HG03025 (cell line): Measurements from ENCODE around the gene ATRX.
"Not testable (repeated sequence)": the region's sequence is repeated elsewhere in the genome, so short reads cannot be mapped to it uniquely, and the experiment has no call there.

Source experiments
- ATAC-seq: cut with Tn5 transposase; IDR thresholded peaks from one replicate; pipeline ENCODE4 v1.9.1; 2021; ENCODE audit warnings: mild to moderate bottlenecking, moderate library complexity; ENCODE audit not compliant: unreplicated experiment, low FRiP score

ATRX gene

GRCh38 chrX:77510007-77510406, 276.0 kb downstream of the ATRX start:
- ATAC-seq: no peak

DNA sequence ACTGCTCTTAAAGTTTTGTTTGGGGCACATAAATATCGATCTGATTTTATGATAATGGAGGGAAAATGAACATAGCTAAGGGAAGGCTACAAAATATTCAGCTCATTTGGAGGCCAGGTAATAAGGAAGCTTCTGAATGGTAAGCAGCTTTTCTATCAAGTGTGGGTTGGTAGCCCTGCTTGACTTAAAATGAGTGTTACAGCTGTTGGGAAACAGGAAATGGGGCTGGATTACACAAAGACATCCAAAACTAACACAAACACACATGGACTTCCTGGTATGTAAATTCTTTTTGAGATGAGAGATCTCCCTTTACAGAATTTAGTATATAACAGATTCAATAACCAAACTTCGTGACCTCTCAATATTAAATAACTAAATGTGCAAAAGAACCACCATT, 280.8 kb downstream of the ATRX start:
- no peak for ATAC-seq

DNA sequence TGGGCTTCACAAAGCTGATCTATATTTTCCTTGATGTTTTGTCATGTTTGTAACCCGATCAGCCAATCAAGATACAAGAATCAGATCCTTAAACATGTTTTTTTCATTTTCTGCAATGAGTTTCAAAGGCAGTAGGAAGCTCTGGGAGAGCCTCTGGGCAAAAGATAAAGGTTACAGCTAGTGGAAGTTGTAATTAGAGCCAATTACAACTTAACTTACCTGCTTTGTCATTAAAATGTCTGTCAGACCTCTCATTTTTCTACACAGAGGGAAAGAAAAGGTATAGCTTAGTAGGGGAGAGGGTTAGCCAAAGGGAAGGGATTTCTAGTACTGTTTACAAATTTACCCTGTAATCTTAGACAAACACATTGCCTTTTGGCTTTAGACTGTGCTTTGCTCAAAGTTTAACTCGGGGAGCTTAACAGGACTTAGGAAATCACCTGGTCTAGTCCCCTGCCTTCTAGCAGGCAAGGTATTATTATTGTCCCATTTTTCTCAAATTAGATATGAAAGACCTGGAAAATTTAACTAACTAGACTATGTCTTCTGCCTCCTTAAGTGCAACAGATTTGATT, 283.0 kb downstream of the ATRX start:
- ATAC-seq: no peak

DNA sequence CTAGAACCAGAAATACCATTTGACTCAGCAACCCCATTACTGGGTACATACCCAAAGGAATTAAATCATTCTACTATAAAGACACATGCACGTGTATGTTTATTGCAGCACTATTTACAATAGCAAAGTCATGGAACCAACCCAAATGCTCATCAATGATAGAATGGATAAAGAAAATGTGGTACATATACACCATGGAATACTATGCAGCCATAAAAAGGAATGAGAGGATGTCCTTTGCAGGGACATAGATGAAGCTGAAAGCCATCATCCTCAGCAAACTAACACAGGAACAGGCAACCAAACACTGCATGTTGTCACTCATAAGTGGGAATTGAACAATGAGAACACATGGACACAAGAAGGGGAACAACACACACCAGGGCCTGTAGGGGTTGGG, 285.9 kb downstream of the ATRX start:
- ATAC-seq: not testable (repeated sequence)

DNA sequence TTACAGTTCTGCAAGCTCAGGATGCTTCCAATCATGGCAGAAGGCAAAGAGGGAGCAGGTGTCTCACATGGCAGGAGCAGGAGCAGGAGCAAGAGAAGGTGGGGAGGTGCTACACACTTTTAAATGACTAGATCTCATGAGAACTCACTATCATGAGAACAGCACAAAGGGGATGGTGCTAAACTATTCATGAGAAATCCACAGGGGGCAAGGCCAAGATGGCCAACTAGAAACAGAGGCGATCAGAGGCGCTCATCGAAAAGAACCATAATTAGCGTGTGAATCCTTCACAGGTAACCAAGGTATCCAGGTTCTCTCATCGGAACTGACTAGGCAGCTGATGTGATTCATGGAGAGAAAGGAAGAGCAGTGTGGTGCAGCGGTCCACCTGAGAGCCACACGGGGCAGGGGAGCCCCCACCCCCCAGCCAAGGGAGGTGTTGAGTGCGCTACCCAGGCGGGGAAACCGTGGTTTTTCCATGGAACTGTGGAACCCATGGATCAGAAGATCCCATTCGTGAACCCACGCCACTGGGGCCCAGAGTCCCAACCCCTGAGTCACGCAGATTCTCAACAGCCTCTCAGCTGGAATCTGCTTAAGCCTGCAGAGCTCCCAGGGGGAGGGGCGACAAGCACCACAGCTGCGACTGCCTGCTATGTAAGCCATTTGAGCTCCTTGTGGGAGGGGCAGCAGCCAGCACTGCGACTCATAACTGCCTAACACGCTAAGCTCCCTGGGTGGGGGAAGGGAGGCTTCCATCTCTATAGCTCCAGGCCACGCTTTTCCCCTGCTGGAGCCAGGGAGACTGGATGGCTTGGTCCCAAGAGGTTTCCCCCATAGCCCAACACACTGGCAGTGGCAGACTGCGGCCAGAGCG, 292.1 kb downstream of the ATRX start:
- no peak for ATAC-seq

- no peak for ATAC-seq
These were observed 302.0 kb downstream of the ATRX start for GRCh38 chrX:77484045-77484444.

DNA sequence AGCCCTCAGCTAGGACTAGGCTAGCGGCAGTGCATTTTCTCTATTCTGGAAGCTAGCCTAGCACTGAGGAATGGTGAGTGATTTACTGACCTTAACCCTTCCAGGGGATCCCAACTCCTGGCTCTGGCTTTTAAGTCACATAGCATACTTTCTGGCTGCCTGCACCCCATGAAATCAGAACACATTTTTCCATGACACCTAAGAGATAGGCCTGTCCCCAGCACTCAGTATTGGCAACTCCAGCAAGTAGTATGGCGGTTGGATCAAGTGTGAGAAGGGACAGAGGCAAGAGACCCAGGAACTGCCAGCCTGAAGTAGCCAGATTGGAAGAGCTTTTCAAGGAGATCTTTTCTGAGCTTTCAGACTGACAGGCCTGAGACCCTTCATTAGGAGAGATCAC, 330.6 kb downstream of the ATRX start:
- ATAC-seq: no peak
